Parathyroid adenoma (tissue), 2 donors: ENCODE measurements around the gene GNAZ.

Experiments used
- H2AFZ ChIP-seq: fragments of 300-600 bp; sonication (generic); one replicate; pipeline ENCODE4 v1.7.0; 2017; ENCODE audit warnings: antibody characterized with exemption, mild to moderate bottlenecking
- H3K27ac ChIP-seq: fragments of 300-600 bp; sonication (generic); one replicate; pipeline ENCODE4 v1.7.0; 2017
- H3K27me3 ChIP-seq: fragments of 300-600 bp; sonication (generic); one replicate; pipeline ENCODE4 v1.7.0; 2017; ENCODE audit warnings: low read length; ENCODE audit not compliant: control insufficient read depth, insufficient read depth
- H3K36me3 ChIP-seq: fragments of 300-600 bp; sonication (generic); one replicate; pipeline ENCODE4 v1.7.0; 2017; ENCODE audit warnings: low read length; ENCODE audit not compliant: control insufficient read depth, insufficient read depth
- H3K4me1 ChIP-seq: fragments of 300-600 bp; sonication (generic); one replicate; pipeline ENCODE4 v1.7.0; 2017; ENCODE audit warnings: control low read depth
- H3K4me2 ChIP-seq: fragments of 300-600 bp; sonication (generic); one replicate; pipeline ENCODE4 v1.7.0; 2017; ENCODE audit warnings: low read length
- H3K4me3 ChIP-seq: fragments of 300-600 bp; sonication (generic); one replicate; pipeline ENCODE4 v1.7.0; 2017; ENCODE audit warnings: low read depth, low read length
- H3K79me2 ChIP-seq: fragments of 300-600 bp; sonication (generic); one replicate; pipeline ENCODE4 v1.7.0; 2017; ENCODE audit warnings: control low read depth
- H3K9ac ChIP-seq: fragments of 300-600 bp; sonication (generic); one replicate; pipeline ENCODE4 v1.7.0; 2017; ENCODE audit warnings: mild to moderate bottlenecking
- H3K9me3 ChIP-seq: fragments of 300-600 bp; sonication (generic); one replicate; pipeline ENCODE4 v1.7.0; 2017; ENCODE audit warnings: low read length; ENCODE audit not compliant: control insufficient read depth
- TF ChIP-seq, protein P1 (sequence below): fragments of 300-600 bp; sonication (generic); IDR thresholded peaks from one replicate; pipeline ENCODE4 v1.7.0; 2017; ENCODE audit warnings: antibody characterized with exemption, mild to moderate bottlenecking
- donor health status: primary hyperparathyroidism.

The GNAZ gene

DNA sequence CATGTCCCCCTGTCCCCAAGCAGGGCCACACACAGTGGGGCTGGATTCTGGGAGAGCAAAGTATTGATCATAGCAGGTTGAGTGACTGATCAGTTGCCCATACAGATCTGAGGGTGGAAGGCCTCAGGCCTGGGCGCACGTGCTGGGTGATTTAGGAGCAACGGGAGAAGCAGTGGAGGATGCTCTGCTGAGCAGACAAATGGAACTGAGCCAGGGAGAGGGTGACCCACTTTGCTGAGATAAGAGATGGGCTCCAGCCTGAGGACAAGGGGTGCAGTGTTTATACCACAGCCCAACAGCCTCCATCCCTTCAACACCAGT, 15.0 kb downstream of the GNAZ start:
- Histone ChIP-seq H2AFZ (no peak overlapping the region), H3K79me2 (no peaks in the 10 kb centered on the region), H3K9ac (no peak overlapping the region), H3K36me3 (no peaks in the 10 kb centered on the region), H3K27ac (no peak overlapping the region), H3K4me2 (no peak overlapping the region), H3K27me3 (no peaks in the 10 kb centered on the region), H3K9me3 (no peaks in the 10 kb centered on the region), H3K4me3 (no peak overlapping the region), H3K4me1 (peaks cover 3% of the 10 kb centered on the region)
- TF ChIP-seq, protein P1, sequence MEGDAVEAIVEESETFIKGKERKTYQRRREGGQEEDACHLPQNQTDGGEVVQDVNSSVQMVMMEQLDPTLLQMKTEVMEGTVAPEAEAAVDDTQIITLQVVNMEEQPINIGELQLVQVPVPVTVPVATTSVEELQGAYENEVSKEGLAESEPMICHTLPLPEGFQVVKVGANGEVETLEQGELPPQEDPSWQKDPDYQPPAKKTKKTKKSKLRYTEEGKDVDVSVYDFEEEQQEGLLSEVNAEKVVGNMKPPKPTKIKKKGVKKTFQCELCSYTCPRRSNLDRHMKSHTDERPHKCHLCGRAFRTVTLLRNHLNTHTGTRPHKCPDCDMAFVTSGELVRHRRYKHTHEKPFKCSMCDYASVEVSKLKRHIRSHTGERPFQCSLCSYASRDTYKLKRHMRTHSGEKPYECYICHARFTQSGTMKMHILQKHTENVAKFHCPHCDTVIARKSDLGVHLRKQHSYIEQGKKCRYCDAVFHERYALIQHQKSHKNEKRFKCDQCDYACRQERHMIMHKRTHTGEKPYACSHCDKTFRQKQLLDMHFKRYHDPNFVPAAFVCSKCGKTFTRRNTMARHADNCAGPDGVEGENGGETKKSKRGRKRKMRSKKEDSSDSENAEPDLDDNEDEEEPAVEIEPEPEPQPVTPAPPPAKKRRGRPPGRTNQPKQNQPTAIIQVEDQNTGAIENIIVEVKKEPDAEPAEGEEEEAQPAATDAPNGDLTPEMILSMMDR = no peak

DNA sequence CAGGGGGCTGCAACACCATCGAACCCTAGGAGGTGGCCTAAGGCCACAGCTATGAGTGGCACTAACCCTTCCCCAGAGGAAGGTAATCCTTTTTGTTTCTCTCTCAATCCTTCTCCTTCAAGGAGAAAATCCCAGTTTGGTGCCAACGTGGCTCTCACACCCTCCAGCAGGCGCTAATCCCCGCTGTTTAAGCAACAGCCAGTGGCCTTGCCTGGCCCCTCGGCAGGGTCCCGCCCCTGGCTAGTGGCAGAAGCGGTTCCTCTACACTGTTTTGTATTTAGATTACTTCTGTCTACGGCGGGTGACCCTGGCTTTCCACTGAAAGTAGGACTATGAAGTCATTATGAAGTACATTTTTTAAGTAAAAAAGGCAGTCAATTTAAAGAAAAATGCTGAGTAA, 15.5 kb downstream of the GNAZ start:
- Histone ChIP-seq H3K4me1 (no peaks in the 10 kb centered on the region), H2AFZ (no peak overlapping the region), H3K4me2 (no peak overlapping the region), H3K4me3 (no peak overlapping the region), H3K9me3 (no peaks in the 10 kb centered on the region), H3K9ac (no peak overlapping the region), H3K79me2 (no peaks in the 10 kb centered on the region), H3K36me3 (no peaks in the 10 kb centered on the region), H3K27ac (no peak overlapping the region), H3K27me3 (no peaks in the 10 kb centered on the region)
- TF ChIP-seq, protein P1 = no peak

DNA sequence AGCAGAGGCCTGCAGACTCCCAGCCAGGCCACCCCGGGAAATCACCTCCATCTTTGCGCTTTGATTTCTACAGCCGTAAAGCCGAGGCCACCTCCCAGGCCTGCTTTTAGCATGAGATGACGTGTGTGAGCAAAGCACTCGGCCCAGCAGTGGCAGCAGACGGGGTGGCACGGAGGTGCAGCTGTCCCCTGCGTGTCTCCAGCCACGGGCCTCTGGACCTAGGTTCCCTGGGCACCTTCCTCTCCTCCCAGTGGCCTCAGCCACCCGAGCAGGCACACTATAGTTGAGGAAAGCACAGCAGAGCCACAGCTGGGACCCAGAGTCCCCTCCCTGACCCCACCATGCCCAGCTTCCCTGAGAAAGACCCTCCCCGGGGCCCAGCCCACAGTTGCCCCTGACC, 15.9 kb downstream of the GNAZ start:
- no peak overlapping the region for H3K4me2 ChIP-seq
- no peaks in the 10 kb centered on the region for H3K9me3 ChIP-seq
- TF ChIP-seq, protein P1 = no peak
- no peaks in the 10 kb centered on the region for H3K79me2 ChIP-seq
- no peaks in the 10 kb centered on the region for H3K27me3 ChIP-seq
- H3K36me3 ChIP-seq = no peaks in the 10 kb centered on the region
- no peak overlapping the region for H3K4me3 ChIP-seq
- H3K9ac ChIP-seq = no peak overlapping the region
- H3K27ac ChIP-seq = no peak overlapping the region
- no peak overlapping the region for H2AFZ ChIP-seq
- H3K4me1 ChIP-seq = no peaks in the 10 kb centered on the region

DNA sequence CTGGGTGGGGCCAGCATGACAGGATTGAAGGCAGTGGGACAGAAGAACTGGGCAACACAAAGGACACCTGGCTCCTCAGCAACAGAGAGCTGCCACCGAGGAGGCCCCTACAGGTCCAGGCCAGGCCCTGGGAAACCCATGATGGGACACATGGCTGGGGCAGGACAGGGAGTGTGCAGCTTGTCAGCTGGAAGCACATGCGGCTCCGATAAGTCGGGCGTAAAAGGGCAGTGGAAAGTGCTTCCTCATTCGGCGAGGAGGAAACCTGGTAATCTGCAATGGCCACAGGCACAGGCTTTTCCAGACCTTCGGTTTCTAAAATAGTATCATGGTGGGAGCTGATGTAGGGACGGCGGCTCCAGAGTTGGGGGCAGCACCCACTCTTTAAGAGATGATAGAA, 16.5 kb downstream of the GNAZ start:
- H3K9me3 ChIP-seq = no peaks in the 10 kb centered on the region
- H3K27ac ChIP-seq = no peak overlapping the region
- no peak overlapping the region for H3K4me3 ChIP-seq
- no peak overlapping the region for H3K9ac ChIP-seq
- no peaks in the 10 kb centered on the region for H3K79me2 ChIP-seq
- H3K4me1 ChIP-seq = no peaks in the 10 kb centered on the region
- no peak overlapping the region for H3K4me2 ChIP-seq
- H3K36me3 ChIP-seq = no peaks in the 10 kb centered on the region
- H2AFZ ChIP-seq = no peak overlapping the region
- TF ChIP-seq, protein P1 = no peak
- H3K27me3 ChIP-seq = no peaks in the 10 kb centered on the region

DNA sequence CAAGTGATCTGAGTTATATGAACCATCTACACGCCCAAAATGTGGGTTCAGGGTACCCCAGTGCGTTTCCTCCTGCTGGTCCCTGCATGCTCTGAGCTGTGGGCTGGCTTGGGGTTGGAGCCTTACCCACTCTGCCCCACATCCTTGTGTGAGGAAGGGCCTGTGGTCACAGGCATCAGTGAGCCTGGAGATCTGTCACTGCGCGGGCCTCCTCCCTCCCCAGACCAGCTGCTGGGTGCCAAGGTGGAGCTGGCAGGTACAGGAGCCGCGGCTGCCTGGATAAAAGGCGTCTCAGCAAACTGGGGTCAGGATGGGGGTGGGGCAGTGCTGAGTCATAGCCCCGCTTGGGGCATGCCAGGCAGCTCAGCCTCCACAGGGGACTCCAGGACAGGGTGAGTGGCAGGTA, 17.9 kb downstream of the GNAZ start:
- Histone ChIP-seq H3K4me2 (no peak overlapping the region), H2AFZ (no peak overlapping the region), H3K9me3 (no peaks in the 10 kb centered on the region), H3K36me3 (no peaks in the 10 kb centered on the region), H3K79me2 (no peaks in the 10 kb centered on the region), H3K27ac (no peak overlapping the region), H3K9ac (no peak overlapping the region), H3K27me3 (no peaks in the 10 kb centered on the region), H3K4me3 (no peak overlapping the region), H3K4me1 (no peaks in the 10 kb centered on the region)
- TF ChIP-seq, protein P1 = no peak
